DMS153 treated with DMSO at 0.1 percent for 48 hours (cell line): Measurements from ENCODE around the gene GNB5.
"Not testable (repeated sequence)": the region's sequence is repeated elsewhere in the genome, so short reads cannot be mapped to it uniquely, and the experiment has no call there.

Experiments used
- DNase-seq: peaks from one replicate; lab custom pipeline; 2025; ENCODE audit not compliant: unreplicated experiment; lab: John Stamatoyannopoulos, UW

Gene GNB5

GRCh38 chr15:52114261-52115055, 76.7 kb downstream of the GNB5 start:
- no peak for DNase-seq

GRCh38 chr15:52113708-52114107, 77.5 kb downstream of the GNB5 start:
- DNase-seq = no peak

- no peak for DNase-seq
These were observed 78.0 kb downstream of the GNB5 start for GRCh38 chr15:52113235-52113634.

GRCh38 chr15:52112203-52112750, 78.9 kb downstream of the GNB5 start:
- no peak for DNase-seq

GRCh38 chr15:52111517-52112202, 79.5 kb downstream of the GNB5 start:
- DNase-seq = no peak

GRCh38 chr15:52109559-52110451, 81.4 kb downstream of the GNB5 start:
- DNase-seq = no peak

- DNase-seq = no peak
These were observed 84.0 kb downstream of the GNB5 start for GRCh38 chr15:52107238-52107637.

- no peak for DNase-seq
These were observed 84.6 kb downstream of the GNB5 start for GRCh38 chr15:52106641-52107040.

GRCh38 chr15:52105846-52106245, 85.3 kb downstream of the GNB5 start:
- no peak for DNase-seq

GRCh38 chr15:52104532-52105004, 86.6 kb downstream of the GNB5 start:
- DNase-seq = no peak

- DNase-seq = no peak
These were observed 87.7 kb downstream of the GNB5 start for GRCh38 chr15:52103217-52104207.

- no peak for DNase-seq
These were observed 88.7 kb downstream of the GNB5 start for GRCh38 chr15:52102463-52102862.

- DNase-seq = no peak
These were observed 89.5 kb downstream of the GNB5 start for GRCh38 chr15:52101542-52102323.

GRCh38 chr15:52100807-52101442, 90.3 kb downstream of the GNB5 start:
- no peak for DNase-seq

- no peak for DNase-seq
These were observed 91.4 kb downstream of the GNB5 start for GRCh38 chr15:52099651-52100272.

GRCh38 chr15:52098323-52098722, 92.9 kb downstream of the GNB5 start:
- no peak for DNase-seq

GRCh38 chr15:52097180-52097579, 94.0 kb downstream of the GNB5 start:
- no peak for DNase-seq

GRCh38 chr15:52096536-52096935, 94.7 kb downstream of the GNB5 start:
- not testable (repeated sequence) for DNase-seq
